SW 1271 (cell line): Measurements from ENCODE around the gene FRS3.

Source experiments
- DNase-seq, 2 experiments: peaks; one replicate each; lab custom pipeline; 2025; lab: John Stamatoyannopoulos, UW

Gene FRS3

DNA sequence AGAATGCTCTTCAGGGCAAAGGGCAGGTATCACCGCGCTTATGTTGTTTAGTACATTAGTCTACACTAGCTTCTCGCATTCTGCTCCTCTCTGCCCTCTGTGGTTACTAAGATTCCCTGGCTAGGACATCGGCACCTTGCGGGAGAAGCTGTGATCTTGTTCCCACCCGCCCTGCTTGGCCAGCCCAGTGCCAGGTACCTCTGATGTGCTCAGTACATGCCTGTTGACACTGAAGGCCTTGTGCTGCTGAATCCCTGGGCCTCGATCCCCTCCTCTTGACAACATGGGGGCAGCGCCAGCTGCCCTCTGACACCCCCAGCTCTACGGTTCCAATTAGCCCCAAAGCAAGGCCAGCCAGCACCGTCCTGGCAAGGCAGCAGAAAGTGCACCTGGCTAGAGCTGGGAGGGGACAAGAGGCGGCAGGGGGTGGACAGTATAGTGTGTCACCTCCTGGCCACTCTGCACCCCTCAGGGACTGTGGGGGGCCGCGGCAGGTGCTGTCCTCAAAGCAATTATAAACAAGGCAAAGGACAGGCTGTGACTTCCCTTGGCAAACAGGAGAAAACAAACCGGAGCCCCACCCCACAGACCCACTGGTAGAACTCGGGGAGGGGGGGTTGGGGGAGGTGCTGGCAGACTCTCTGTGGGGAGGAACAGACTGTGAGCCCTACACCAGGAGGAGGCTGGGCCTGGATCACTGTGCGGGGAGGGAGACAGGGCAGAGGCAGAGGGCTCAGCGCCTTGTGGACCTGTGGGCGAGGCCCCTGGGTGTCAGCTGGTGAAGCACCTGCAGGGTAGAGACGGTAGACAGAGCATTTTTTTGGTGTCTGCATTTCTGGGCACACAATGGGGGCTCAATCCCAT is 51.4 kb downstream of the FRS3 start:
- DNase-seq = no peak

DNA sequence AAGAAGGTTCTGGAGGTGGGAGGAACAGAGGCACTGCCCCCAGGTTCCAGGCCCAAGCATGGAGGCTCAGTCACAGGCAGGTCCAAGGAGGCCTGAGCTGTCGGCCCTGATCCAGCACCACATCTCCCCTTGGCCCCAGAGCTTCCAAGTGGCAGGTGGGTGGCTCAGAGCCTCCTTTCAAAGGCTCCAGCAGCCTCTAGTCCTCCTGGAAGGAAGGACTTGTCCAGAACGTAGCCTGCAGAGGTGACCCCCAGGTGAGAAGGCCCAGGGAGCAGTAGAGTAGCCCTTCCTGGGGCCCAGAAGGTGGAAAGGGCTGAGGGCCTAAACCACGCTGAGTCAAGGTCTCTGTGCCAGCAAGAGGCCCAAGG is 52.0 kb downstream of the FRS3 start:
- no peak for DNase-seq

DNA sequence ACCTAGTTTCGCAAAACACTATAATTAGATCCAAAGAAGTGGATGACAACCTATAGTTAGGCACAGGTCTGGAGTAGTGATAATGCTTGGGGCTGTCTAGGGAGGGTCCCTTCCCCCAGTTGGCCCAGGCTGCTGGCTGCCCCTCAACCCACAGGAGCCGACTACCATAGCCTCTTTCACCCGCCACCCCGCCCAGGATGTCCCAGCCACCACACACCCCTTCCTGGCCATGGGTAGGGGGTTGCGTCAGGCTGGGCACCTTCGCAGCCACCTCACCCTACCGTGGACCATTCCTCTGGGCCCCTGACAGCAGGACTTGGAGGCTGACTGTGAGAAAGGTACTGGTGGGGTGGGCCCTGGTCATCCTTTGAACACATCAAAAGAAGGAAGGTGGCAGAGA is 52.8 kb downstream of the FRS3 start:
- DNase-seq = no peak

DNA sequence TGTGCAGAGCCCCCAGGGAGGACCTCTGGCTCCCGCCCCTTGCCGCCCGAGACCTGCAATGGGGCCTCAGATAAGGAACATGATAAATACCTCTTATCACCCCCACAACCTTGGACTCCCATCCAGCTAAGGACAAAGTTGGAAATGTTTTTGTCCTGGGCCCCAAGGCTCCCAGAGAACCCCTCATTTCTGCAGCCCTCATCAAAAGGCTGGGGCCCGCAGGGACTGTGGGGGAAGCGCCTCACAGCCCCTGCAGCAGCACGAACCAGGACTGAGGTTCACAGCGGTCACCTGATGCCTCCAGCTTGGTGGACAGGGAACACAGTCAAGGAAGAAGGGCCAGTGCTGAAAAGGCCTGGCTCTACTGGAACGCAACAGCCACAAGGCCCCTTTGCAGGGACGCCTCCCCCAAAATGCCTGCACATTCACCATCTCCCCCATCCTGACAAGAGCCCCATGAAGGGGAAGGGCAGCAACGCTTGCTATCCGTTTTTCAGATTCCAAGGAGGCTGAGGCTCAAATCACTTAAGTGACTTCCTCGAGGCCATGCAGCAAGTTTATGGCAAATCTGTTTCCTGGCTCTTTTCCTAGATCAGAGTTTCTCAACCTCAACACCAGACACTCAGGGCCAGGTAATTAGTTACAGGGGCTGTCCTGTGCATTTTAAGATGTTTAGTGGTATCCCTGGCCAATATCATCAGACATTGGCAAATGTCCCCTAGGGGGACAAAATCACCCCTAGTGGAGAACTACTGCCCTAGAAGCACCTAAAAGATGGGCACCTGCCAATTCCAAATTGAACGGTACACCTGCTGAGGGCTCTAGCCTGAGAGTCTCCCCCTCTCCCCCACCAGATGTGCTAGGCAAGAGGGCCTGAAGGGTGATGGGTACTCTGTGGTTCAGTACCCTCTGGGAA is 54.9 kb downstream of the FRS3 start:
- DNase-seq = no peak

DNA sequence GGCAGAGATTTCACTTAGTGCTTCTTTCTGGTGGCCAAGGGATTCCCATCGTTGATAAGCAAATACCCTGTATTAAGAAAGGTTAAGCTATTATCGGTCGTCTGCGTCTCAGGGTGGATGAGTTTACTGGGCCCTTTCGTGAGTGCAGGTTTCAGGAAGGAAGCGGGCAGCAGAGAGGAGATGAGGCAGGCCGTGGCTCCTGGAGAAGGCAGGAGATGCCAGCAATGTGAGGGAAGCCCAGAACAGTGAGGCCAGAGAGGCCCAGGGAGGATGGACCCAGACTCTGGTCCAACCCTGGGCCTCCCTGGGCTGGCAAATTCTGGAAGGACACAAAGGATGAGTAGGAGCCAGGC is 55.5 kb downstream of the FRS3 start:
- no peak for DNase-seq

DNA sequence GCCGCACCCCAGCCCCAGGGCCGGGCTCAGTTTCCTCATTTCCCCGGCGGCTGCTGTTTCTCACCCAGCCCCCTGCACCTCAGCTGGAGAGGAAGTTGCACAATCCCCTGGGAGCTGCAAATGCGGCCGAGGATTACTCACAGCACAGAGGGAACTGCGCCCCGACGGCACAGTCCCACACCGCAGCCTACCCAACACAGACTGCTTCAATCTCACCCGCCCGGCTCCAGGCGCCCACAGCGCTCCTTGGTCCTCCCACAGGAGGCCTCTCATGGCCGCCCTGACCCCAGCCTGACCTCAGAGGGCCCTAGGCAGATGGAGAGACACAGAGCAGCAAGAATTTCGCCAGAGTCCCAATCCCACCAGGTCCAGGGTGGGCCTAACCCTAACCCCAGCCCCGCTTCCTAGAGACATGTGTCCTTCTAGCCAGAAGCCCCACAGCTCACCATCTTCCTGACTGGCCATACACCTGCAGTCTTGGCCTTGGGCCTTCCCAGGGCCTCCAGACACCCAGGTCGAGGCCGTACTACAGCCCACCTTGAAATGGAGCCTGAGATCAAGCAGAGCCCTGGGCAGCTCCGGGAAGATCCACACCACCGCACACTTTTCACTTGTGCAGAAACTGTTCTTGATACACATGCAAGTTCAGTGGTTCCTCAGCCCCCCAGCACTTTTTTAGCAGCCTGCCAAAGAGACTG is 56.0 kb downstream of the FRS3 start:
- peak; percentile 51 to 79 for DNase-seq

DNA sequence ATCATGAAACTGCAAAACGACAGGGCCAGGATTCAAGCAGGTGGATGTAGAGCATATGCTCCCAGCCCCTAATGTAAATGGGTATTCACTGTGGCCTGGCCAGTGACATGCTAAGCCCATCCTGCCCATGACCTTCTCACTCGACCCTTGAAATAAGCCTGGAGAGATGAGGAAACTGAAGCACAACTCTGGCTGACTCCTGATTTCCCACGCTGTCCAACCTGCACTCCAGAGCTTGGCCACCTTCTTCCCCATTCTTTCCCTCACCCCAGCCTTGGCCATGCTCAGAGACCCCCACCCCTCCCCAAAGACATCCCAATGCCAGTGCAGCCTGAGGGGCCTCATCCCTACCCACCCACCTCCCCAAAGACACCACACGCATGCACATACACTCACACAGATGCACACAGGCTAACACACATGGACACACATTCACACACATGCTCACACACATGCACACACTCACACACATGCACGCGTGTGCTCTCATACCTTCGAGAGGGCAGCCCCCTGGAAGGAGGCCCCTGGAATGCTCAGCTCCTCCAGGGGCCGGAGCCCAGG is 56.7 kb downstream of the FRS3 start:
- no peak for DNase-seq

DNA sequence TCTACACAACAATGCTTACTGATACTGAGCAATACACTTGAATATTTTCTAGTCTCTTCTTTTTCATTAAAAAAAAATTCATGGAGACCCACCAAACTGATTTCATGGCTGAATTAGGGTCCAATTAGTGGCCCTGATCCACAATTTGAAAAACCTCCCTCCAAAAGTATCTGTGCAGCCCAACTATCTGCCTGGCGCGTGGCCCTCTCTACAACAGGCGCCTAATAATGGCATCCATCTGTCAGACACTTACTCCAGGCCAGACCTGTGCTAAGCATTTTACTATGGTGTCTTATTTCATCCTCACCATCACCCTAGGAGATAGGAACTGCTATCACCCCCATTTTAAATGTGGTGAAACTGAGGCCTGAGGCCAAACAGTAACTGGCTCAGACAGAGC is 58.3 kb downstream of the FRS3 start:
- no peak for DNase-seq

DNA sequence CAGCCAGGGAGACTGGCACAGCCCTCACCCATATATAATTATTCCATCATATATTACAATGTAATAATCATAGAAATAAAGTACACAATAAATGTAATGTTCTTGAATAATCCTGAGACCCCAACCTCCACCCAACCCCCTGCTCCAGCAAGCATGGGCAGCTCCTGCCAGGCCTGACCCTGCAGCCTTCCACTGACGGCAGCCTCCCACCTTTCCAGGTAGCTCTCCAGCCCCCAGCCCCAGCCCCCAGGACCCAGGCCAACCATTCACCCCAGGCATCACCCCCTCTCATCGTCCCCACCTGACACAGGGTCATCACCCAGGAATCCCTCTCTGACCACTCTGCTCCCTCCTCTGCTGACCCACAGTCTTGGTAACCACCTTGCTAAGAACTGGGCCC is 58.9 kb downstream of the FRS3 start:
- DNase-seq = no peak

DNA sequence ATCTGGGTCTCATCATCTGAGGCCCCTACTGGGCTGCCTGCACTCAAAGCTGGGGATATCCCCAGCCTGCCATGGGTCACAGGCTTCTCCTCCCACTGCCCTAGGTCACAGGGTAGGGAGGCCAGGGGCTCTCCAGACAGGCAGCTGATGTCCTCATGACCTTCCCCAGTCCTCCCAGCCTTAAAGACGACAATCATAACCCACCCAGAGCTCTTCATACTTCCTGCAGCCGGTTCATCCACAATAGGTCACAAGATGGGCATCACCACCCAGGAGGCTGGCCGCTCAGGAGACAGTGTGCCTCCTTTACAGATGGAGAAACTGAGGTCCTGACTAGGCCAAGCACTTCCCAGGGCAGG is 59.5 kb downstream of the FRS3 start:
- no peak for DNase-seq
